ENCODE data around the gene NAALAD2. TPM values are rescaled to one million over a fixed set of nuclear protein-coding genes. Genes with fewer than 3 reads are reported as not detected.

The NAALAD2 gene
- total and polyA plus RNA-seq, 2 experiments from 2014 or later, result 15.6 to 29.8 TPM

DNA sequence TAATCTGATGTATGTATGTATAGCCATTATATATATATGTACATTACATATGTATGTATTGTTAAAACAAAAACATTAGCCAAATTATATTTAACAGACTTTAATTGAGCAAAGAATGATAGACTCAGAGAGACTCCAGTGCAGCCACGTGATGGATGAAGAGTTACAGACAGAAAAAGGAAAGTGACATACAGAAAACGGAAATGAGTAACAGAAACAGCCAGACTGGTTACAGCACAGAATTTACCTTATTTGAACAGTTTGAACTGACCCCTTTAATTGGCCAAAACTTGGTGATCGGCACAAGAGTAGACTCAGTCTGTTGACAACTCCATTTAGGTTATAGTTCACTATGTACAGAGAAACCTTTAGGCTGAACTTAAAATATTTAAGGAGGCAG lies 53.4 kb downstream of the NAALAD2 start:
- 92% methylated on average over 3 of the region's 3 CpGs for WGBS (ENCODE audit: low lambda C conversion rate, missing lambda C conversion rate)
- Histone ChIP-seq H3K9me2 (replicated peaks; ENCODE audit: insufficient read depth) (no peaks in the 10 kb centered on the region), H3K27ac (no peak overlapping the region), H3K9me3 (ENCODE audit: low read depth) (no peaks in the 10 kb centered on the region), H3K4me2 (no peak overlapping the region), H4K20me1 (ENCODE audit: insufficient read depth, poor library complexity, severe bottlenecking) (no peaks in the 10 kb centered on the region), H3K27me3 (no peaks in the 10 kb centered on the region), H2AFZ (no peak overlapping the region), H3K4me3 (no peak overlapping the region), H3K4me1 (ENCODE audit: insufficient read depth) (no peaks in the 10 kb centered on the region), H3K79me2 (no peaks in the 10 kb centered on the region), H3K36me3 (replicated peaks; ENCODE audit: insufficient read depth, low read depth) (no peaks in the 10 kb centered on the region)
- TF ChIP-seq EZH2 (IDR thresholded peaks at IDR 0.05; ENCODE audit: borderline replicate concordance), result no peak
- no peak for TF ChIP-seq EZH2phosphoT487 (IDR thresholded peaks at IDR 0.05; ENCODE audit: low read depth, severe bottlenecking, unreplicated experiment)
- TF ChIP-seq, protein P1, sequence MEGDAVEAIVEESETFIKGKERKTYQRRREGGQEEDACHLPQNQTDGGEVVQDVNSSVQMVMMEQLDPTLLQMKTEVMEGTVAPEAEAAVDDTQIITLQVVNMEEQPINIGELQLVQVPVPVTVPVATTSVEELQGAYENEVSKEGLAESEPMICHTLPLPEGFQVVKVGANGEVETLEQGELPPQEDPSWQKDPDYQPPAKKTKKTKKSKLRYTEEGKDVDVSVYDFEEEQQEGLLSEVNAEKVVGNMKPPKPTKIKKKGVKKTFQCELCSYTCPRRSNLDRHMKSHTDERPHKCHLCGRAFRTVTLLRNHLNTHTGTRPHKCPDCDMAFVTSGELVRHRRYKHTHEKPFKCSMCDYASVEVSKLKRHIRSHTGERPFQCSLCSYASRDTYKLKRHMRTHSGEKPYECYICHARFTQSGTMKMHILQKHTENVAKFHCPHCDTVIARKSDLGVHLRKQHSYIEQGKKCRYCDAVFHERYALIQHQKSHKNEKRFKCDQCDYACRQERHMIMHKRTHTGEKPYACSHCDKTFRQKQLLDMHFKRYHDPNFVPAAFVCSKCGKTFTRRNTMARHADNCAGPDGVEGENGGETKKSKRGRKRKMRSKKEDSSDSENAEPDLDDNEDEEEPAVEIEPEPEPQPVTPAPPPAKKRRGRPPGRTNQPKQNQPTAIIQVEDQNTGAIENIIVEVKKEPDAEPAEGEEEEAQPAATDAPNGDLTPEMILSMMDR (IDR thresholded peaks at IDR 0.05; ENCODE audit: poor library complexity), result no peak
- no peak for DNase-seq (ENCODE audit: low spot score)

DNA sequence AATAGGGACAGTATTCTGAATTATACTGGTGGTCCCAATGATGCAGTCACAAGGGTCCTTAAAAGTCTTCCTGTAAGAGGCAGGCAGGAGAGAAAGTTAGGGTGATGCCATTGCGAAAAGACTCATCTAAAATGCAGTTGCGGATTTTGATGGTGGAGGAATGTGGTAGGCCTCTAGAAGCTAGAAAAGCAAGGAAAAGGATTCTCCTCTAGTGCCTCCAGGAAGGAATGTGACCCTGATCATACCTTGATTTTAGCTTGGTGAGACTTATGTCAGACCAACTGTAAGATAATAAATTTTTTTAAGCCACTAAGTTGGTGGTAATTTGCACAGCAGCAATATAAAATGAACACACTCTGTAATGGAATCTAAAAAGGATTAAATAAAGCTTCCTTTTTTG lies 54.5 kb downstream of the NAALAD2 start:
- no peaks in the 10 kb centered on the region for H3K79me2 ChIP-seq
- H3K27ac ChIP-seq, result no peak overlapping the region
- no peak for DNase-seq (ENCODE audit: low spot score)
- no peak overlapping the region for H3K4me3 ChIP-seq
- 100% methylated on average over 2 of the region's 2 CpGs for WGBS (ENCODE audit: low lambda C conversion rate, missing lambda C conversion rate)
- no peaks in the 10 kb centered on the region for H3K4me1 ChIP-seq (ENCODE audit: insufficient read depth)
- no peaks in the 10 kb centered on the region for H4K20me1 ChIP-seq (ENCODE audit: insufficient read depth, poor library complexity, severe bottlenecking)
- no peaks in the 10 kb centered on the region for H3K36me3 ChIP-seq (replicated peaks; ENCODE audit: insufficient read depth, low read depth)
- TF ChIP-seq EZH2phosphoT487 (IDR thresholded peaks at IDR 0.05; ENCODE audit: low read depth, severe bottlenecking, unreplicated experiment), result no peak
- H3K27me3 ChIP-seq, result no peaks in the 10 kb centered on the region
- H2AFZ ChIP-seq, result no peak overlapping the region
- H3K9me2 ChIP-seq (replicated peaks; ENCODE audit: insufficient read depth), result no peaks in the 10 kb centered on the region
- no peaks in the 10 kb centered on the region for H3K9me3 ChIP-seq (ENCODE audit: low read depth)
- no peak overlapping the region for H3K4me2 ChIP-seq

DNA sequence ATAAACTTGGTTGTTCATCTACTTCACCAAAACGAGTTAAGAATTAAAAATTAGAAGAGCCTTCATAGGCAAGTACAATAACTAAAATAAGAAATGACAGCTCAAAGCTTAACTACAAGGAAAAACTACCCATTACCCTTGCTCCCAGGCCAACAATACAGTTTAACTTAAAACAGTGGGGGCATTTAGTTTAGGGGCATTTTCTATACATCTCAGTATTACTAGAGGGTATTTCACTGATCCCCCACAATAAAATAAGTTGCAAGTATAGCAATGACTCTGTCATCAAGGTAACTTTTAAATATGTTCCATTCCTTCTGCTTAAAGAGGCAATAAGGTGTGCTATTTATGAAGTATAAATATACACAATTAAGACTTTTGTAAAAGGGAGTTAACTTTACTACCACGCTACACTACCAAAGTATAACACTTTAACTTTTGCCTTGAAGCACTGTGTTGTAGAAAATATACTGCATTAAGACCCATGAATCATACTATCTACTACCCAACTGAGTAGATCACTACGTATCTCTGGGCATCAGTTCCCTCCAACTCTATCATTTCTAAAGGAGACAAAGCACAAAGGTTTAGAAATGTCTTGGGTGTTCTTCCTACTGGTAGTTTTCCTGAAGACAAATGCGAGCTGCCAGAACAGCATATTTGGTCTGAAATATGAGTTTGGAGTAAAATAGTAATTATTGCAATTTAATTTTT lies 58.6 kb downstream of the NAALAD2 start:
- Histone ChIP-seq H3K9me2 (replicated peaks; ENCODE audit: insufficient read depth) (no peaks in the 10 kb centered on the region), H3K4me3 (no peak overlapping the region), H3K27ac (no peak overlapping the region), H3K79me2 (no peaks in the 10 kb centered on the region), H3K36me3 (replicated peaks; ENCODE audit: insufficient read depth, low read depth) (no peaks in the 10 kb centered on the region), H2AFZ (no peak overlapping the region), H3K4me2 (no peak overlapping the region), H3K27me3 (no peaks in the 10 kb centered on the region), H4K20me1 (ENCODE audit: insufficient read depth, poor library complexity, severe bottlenecking) (no peaks in the 10 kb centered on the region), H3K4me1 (ENCODE audit: insufficient read depth) (no peaks in the 10 kb centered on the region), H3K9me3 (ENCODE audit: low read depth) (no peaks in the 10 kb centered on the region)
- TF ChIP-seq EZH2 (IDR thresholded peaks at IDR 0.05; ENCODE audit: borderline replicate concordance), result no peak
- TF ChIP-seq, protein P1 (IDR thresholded peaks at IDR 0.05; ENCODE audit: poor library complexity), result no peak
- no peak for TF ChIP-seq EZH2phosphoT487 (IDR thresholded peaks at IDR 0.05; ENCODE audit: low read depth, severe bottlenecking, unreplicated experiment)
- WGBS (ENCODE audit: low lambda C conversion rate, missing lambda C conversion rate), result 96% methylated on average over 4 of the region's 4 CpGs
- no peak for DNase-seq (ENCODE audit: low spot score)

DNA sequence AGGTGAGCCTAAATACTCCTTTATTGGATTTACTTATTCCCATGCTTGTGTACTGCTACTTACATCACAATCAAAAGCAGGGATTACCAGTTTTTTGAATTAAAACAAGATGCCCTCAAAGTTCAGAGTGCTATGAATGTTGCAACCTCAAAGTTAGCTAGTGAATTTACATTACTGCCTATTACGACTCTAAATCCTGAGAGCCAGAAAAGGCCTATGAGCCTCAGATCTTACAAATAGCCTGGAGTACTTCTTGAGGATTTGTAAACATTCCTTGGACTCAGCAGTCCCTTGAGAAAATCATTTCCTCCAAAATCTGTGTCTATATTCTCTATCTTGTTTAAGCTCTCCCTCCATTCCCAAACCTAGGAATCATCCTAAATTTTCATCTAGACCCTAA lies 62.9 kb downstream of the NAALAD2 start:
- H3K9me2 ChIP-seq (replicated peaks; ENCODE audit: insufficient read depth), result no peaks in the 10 kb centered on the region
- no peak for TF ChIP-seq EZH2phosphoT487 (IDR thresholded peaks at IDR 0.05; ENCODE audit: low read depth, severe bottlenecking, unreplicated experiment)
- TF ChIP-seq, protein P1 (IDR thresholded peaks at IDR 0.05; ENCODE audit: poor library complexity), result no peak
- TF ChIP-seq EZH2 (IDR thresholded peaks at IDR 0.05; ENCODE audit: borderline replicate concordance), result no peak
- DNase-seq (ENCODE audit: low spot score), result no peak
- H3K79me2 ChIP-seq, result no peaks in the 10 kb centered on the region
- no peaks in the 10 kb centered on the region for H3K4me1 ChIP-seq (ENCODE audit: insufficient read depth)
- no peaks in the 10 kb centered on the region for H3K36me3 ChIP-seq (replicated peaks; ENCODE audit: insufficient read depth, low read depth)
- H3K27me3 ChIP-seq, result no peaks in the 10 kb centered on the region
- no peaks in the 10 kb centered on the region for H4K20me1 ChIP-seq (ENCODE audit: insufficient read depth, poor library complexity, severe bottlenecking)
- H3K9me3 ChIP-seq (ENCODE audit: low read depth), result no peaks in the 10 kb centered on the region
- no peak overlapping the region for H3K4me3 ChIP-seq
- WGBS (ENCODE audit: low lambda C conversion rate, missing lambda C conversion rate), result 52% methylated on average over 1 of the region's 1 CpG
- H3K27ac ChIP-seq, result no peak overlapping the region
- H3K4me2 ChIP-seq, result no peak overlapping the region
- no peak overlapping the region for H2AFZ ChIP-seq
